Mucosa of stomach (tissue), 1 donor: Measurements from ENCODE around the gene GSTP1.

Experiments used
- H3K27me3 ChIP-seq: one replicate; pipeline ENCODE4 v1.7.0; 2013; ENCODE audit warnings: mild to moderate bottlenecking, low read length; ENCODE audit not compliant: control insufficient read depth, insufficient read depth
- H3K36me3 ChIP-seq: one replicate; pipeline ENCODE4 v1.7.0; 2013; ENCODE audit warnings: low read length; ENCODE audit not compliant: control insufficient read depth, insufficient read depth
- H3K4me1 ChIP-seq: one replicate; pipeline ENCODE4 v1.7.0; 2013; ENCODE audit warnings: mild to moderate bottlenecking, low read length; ENCODE audit not compliant: control insufficient read depth, insufficient read depth
- H3K4me3 ChIP-seq: one replicate; pipeline ENCODE4 v1.7.0; 2013; ENCODE audit warnings: low read length
- H3K9ac ChIP-seq: one replicate; pipeline ENCODE4 v1.7.0; 2013; ENCODE audit warnings: mild to moderate bottlenecking, low read length, moderate library complexity
- H3K9me3 ChIP-seq: one replicate; pipeline ENCODE4 v1.7.0; 2013; ENCODE audit warnings: mild to moderate bottlenecking, low read length, moderate library complexity; ENCODE audit not compliant: control insufficient read depth
- donor health status: Pancreatic carcinoma.

Gene GSTP1

GRCh38 chr11:67604815-67605214, 21.2 kb downstream of the GSTP1 start:
- no peaks in the 10 kb centered on the region for H3K27me3 ChIP-seq
- no peaks in the 10 kb centered on the region for H3K36me3 ChIP-seq
- H3K9ac ChIP-seq: no peak overlapping the region
- H3K9me3 ChIP-seq: no peaks in the 10 kb centered on the region
- peaks cover 15% of the 10 kb centered on the region for H3K4me1 ChIP-seq
- no peak overlapping the region for H3K4me3 ChIP-seq

GRCh38 chr11:67605231-67606011, 21.8 kb downstream of the GSTP1 start:
- no peaks in the 10 kb centered on the region for H3K9me3 ChIP-seq

GRCh38 chr11:67606093-67606491, 22.5 kb downstream of the GSTP1 start:
- Histone ChIP-seq H3K4me1 (peaks cover 15% of the 10 kb centered on the region), H3K9me3 (no peaks in the 10 kb centered on the region), H3K4me3 (peak overlapping the region; percentile 83), H3K27me3 (no peaks in the 10 kb centered on the region), H3K36me3 (peaks cover 9% of the 10 kb centered on the region), H3K9ac (peak overlapping the region; percentile 93)

More at GRCh38 chr11:67605231-67606011, 21.8 kb downstream of the GSTP1 start:
- peaks cover 15% of the 10 kb centered on the region for H3K4me1 ChIP-seq
- peak overlapping the region; percentile 93 for H3K9ac ChIP-seq
- H3K27me3 ChIP-seq: no peaks in the 10 kb centered on the region
- H3K4me3 ChIP-seq: no peak overlapping the region
- H3K36me3 ChIP-seq: peaks cover 5% of the 10 kb centered on the region

GRCh38 chr11:67606492-67607295, 23.1 kb downstream of the GSTP1 start, which contains the start of gene NDUFV1:
TSS of gene NDUFV1 (plus strand) at chr11:67606936. CDS start at chr11:67607005, 69 bp downstream.
- H3K9ac ChIP-seq: peak within 1 kb of the TSS; percentile 93
- peaks cover 9% of the 10 kb centered on the region for H3K36me3 ChIP-seq
- H3K27me3 ChIP-seq: no peaks in the 10 kb centered on the region
- no peaks in the 10 kb centered on the region for H3K9me3 ChIP-seq
- peaks cover 15% of the 10 kb centered on the region for H3K4me1 ChIP-seq
- H3K4me3 ChIP-seq: peak within 1 kb of the TSS; percentile 83

- Histone ChIP-seq H3K9ac (peak overlapping the region; percentile 93), H3K4me3 (peak overlapping the region; percentile 83), H3K36me3 (peaks cover 9% of the 10 kb centered on the region), H3K27me3 (no peaks in the 10 kb centered on the region), H3K9me3 (no peaks in the 10 kb centered on the region), H3K4me1 (peaks cover 15% of the 10 kb centered on the region)
Measured at GRCh38 chr11:67607507-67607906, 23.9 kb downstream of the GSTP1 start.

- Histone ChIP-seq H3K4me1 (peaks cover 18% of the 10 kb centered on the region), H3K36me3 (peaks cover 9% of the 10 kb centered on the region), H3K27me3 (no peaks in the 10 kb centered on the region)
Measured at GRCh38 chr11:67608486-67608885, 24.9 kb downstream of the GSTP1 start.

GRCh38 chr11:67609316-67609715, 25.7 kb downstream of the GSTP1 start:
- peaks cover 26% of the 10 kb centered on the region for H3K4me1 ChIP-seq
- H3K36me3 ChIP-seq: peaks cover 9% of the 10 kb centered on the region
- H3K4me3 ChIP-seq: no peak overlapping the region
- H3K27me3 ChIP-seq: no peaks in the 10 kb centered on the region
- H3K9me3 ChIP-seq: no peaks in the 10 kb centered on the region
- H3K9ac ChIP-seq: no peak overlapping the region

More at GRCh38 chr11:67608486-67608885, 24.9 kb downstream of the GSTP1 start:
- Histone ChIP-seq H3K4me3 (no peak overlapping the region), H3K9ac (no peak overlapping the region), H3K9me3 (no peaks in the 10 kb centered on the region)

GRCh38 chr11:67610302-67610868, 26.8 kb downstream of the GSTP1 start:
- Histone ChIP-seq H3K9me3 (no peaks in the 10 kb centered on the region), H3K9ac (no peak overlapping the region), H3K4me1 (peaks cover 32% of the 10 kb centered on the region), H3K27me3 (peaks cover 6% of the 10 kb centered on the region), H3K36me3 (peaks cover 9% of the 10 kb centered on the region), H3K4me3 (no peak overlapping the region)

- Histone ChIP-seq H3K4me1 (peaks cover 32% of the 10 kb centered on the region), H3K27me3 (peaks cover 12% of the 10 kb centered on the region), H3K4me3 (no peak overlapping the region), H3K36me3 (peaks cover 9% of the 10 kb centered on the region), H3K9ac (no peak overlapping the region), H3K9me3 (no peaks in the 10 kb centered on the region)
Measured at GRCh38 chr11:67611165-67611564, 27.6 kb downstream of the GSTP1 start.

GRCh38 chr11:67611704-67612587, 28.3 kb downstream of the GSTP1 start:
- H3K27me3 ChIP-seq: peaks cover 18% of the 10 kb centered on the region
- peaks cover 9% of the 10 kb centered on the region for H3K36me3 ChIP-seq
- peaks cover 36% of the 10 kb centered on the region for H3K4me1 ChIP-seq
- H3K9ac ChIP-seq: no peak overlapping the region
- no peaks in the 10 kb centered on the region for H3K9me3 ChIP-seq
- H3K4me3 ChIP-seq: no peak overlapping the region

GRCh38 chr11:67612751-67613150, 29.1 kb downstream of the GSTP1 start:
- peaks cover 28% of the 10 kb centered on the region for H3K4me1 ChIP-seq
- peaks cover 9% of the 10 kb centered on the region for H3K36me3 ChIP-seq
- H3K9me3 ChIP-seq: no peaks in the 10 kb centered on the region
- H3K27me3 ChIP-seq: peaks cover 18% of the 10 kb centered on the region
- no peak overlapping the region for H3K4me3 ChIP-seq
- no peak overlapping the region for H3K9ac ChIP-seq
